Keratinocyte (primary cell): ENCODE measurements around the gene XAGE2. TPM values are rescaled to one million over a fixed set of nuclear protein-coding genes. Genes with fewer than 3 reads are reported as not detected.

Source experiments
- DNase-seq: peaks from one replicate; pipeline ENCODE4 v3.0.0-alpha.2; 2011; ENCODE audit warnings: low read depth, missing footprints, low spot score
- FAIRE-seq: peaks from 2 replicates; lab custom pipeline; 2011; peaks lifted over from hg19 to GRCh38; lab: Jason Lieb, UNC
- H2AFZ ChIP-seq: 2 replicates; pipeline ENCODE4 v1.6.0; 2012; ENCODE audit warnings: low read length, control low read depth, inconsistent platforms; ENCODE audit not compliant: control insufficient read depth
- H3K27ac ChIP-seq: 2 replicates; pipeline ENCODE4 v1.5.1; 2011; ENCODE audit warnings: low read length; ENCODE audit not compliant: control insufficient read depth, insufficient read depth
- H3K27me3 ChIP-seq: 3 replicates; pipeline ENCODE4 v1.6.0; 2011; ENCODE audit warnings: low read length; ENCODE audit not compliant: control insufficient read depth, insufficient read depth; ENCODE audit errors: extremely low read depth
- H3K36me3 ChIP-seq, 2 experiments: 2 replicates in 1 of 2; 3 replicates in 1 of 2; pipeline ENCODE4 v1.5.1; 2011; ENCODE audit warnings: low read length in 2 of 2, mild to moderate bottlenecking in 1 of 2; ENCODE audit not compliant: control insufficient read depth in 2 of 2, insufficient read depth in 2 of 2; ENCODE audit errors: extremely low read depth in 1 of 2
- H3K4me1 ChIP-seq: 3 replicates; pipeline ENCODE4 v1.5.1; 2011; ENCODE audit warnings: low read length; ENCODE audit not compliant: control insufficient read depth, insufficient read depth; ENCODE audit errors: extremely low read depth
- H3K4me2 ChIP-seq: 3 replicates; pipeline ENCODE4 v1.6.0; 2011; ENCODE audit warnings: low read depth, low read length; ENCODE audit not compliant: control insufficient read depth, insufficient read depth; ENCODE audit errors: extremely low read depth
- H3K4me3 ChIP-seq, 3 experiments: fragments of 200-600 bp in 1 of 3; sonication (generic) in 1 of 3; 2 replicates in 2 of 3; 3 replicates in 1 of 3; pipeline ENCODE4 v1.5.1; 2011 to 2016; ENCODE audit warnings: low read length in 3 of 3, mild to moderate bottlenecking in 3 of 3, control low read depth in 2 of 3, inconsistent platforms in 1 of 3, low read depth in 1 of 3, mixed read lengths in 1 of 3, mixed run types in 1 of 3, moderate library complexity in 1 of 3; ENCODE audit not compliant: control insufficient read depth in 2 of 3, insufficient read depth in 2 of 3; ENCODE audit errors: extremely low read depth in 1 of 3
- H3K79me2 ChIP-seq: 2 replicates; pipeline ENCODE4 v1.6.0; 2012; ENCODE audit warnings: low read length; ENCODE audit not compliant: control insufficient read depth, insufficient read depth
- H3K9ac ChIP-seq: 3 replicates; pipeline ENCODE4 v1.6.0; 2011; ENCODE audit warnings: low read length; ENCODE audit not compliant: control insufficient read depth, insufficient read depth; ENCODE audit errors: extremely low read depth
- H3K9me1 ChIP-seq: 3 replicates; pipeline ENCODE4 v1.6.0; 2011; ENCODE audit warnings: low read length; ENCODE audit not compliant: control insufficient read depth, insufficient read depth; ENCODE audit errors: extremely low read depth
- H3K9me3 ChIP-seq: 2 replicates; pipeline ENCODE4 v1.5.1; 2012; ENCODE audit warnings: low read depth, low read length; ENCODE audit not compliant: control insufficient read depth
- H4K20me1 ChIP-seq: 3 replicates; pipeline ENCODE4 v1.6.0; 2011; ENCODE audit warnings: low read length; ENCODE audit not compliant: control insufficient read depth, insufficient read depth; ENCODE audit errors: extremely low read depth
- CTCF ChIP-seq, 3 experiments: IDR thresholded peaks in 1 of 3; conservative IDR thresholded peaks in 1 of 3; optimal IDR thresholded peaks in 1 of 3; 2 replicates in 2 of 3; 3 replicates in 1 of 3; pipeline versions ENCODE3 to v1.5.1; 2011; ENCODE audit warnings: low read length in 3 of 3, mild to moderate bottlenecking in 3 of 3, moderate library complexity in 2 of 3, control low read depth in 1 of 3, inconsistent platforms in 1 of 3; ENCODE audit not compliant: insufficient read depth in 2 of 3; ENCODE audit errors: extremely low read depth in 1 of 3
- EZH2 ChIP-seq: IDR thresholded peaks from one replicate; pipeline ENCODE4 v1.6.1; 2012; ENCODE audit warnings: inconsistent platforms, mild to moderate bottlenecking, low read length, moderate library complexity
- dilution Hi-C: fragments of 300-500 bp; cut with MboI; formaldehyde crosslinking; loops from one replicate; pipeline ENCODE4 v1.7.0; 2020; ENCODE audit warnings: low sequenced_read_pairs; ENCODE audit not compliant: extremely low pct_ligation_motif_present
- polyA minus RNA-seq, 3 experiments: library from RNA; depleted of rRNA, polyadenylated mRNA; stranded (reverse); fragments of >200 nt; gene quantifications; 1 replicate in 1 of 3; 2 replicates in 1 of 3; 3 replicates in 1 of 3; pipeline ENCODE4 v1.2.3, GENCODE V29; 2011
- polyA plus RNA-seq, 5 experiments: library from polyadenylated mRNA; depleted of rRNA in 3 of 5; stranded (reverse) in 3 of 5; stranded (forward) in 1 of 5; unstranded in 1 of 5; fragments of >200 nt; gene quantifications; 1 replicate in 1 of 5; 2 replicates in 3 of 5; 3 replicates in 1 of 5; pipeline versions ENCODE4 v1.2.1 to v1.2.3, GENCODE V29; 2011 to 2012; ENCODE audit warnings: missing spikeins in 2 of 5, low read depth in 1 of 5, low replicate concordance in 1 of 5

Gene XAGE2
- not detected in 3 replicates for polyA plus RNA-seq
- not detected for polyA plus RNA-seq (2011; ENCODE audit: low read depth)
- polyA plus RNA-seq (2011; cell fraction: cytosol; rRNA removed): not detected in 2 replicates
- polyA plus RNA-seq (2011; cell fraction: nucleus; rRNA removed): not detected in 2 replicates
- not detected in 2 replicates for polyA plus RNA-seq (2012; ENCODE audit: low replicate concordance)
- not detected in 3 replicates for polyA minus RNA-seq
- not detected for polyA minus RNA-seq (2011; cell fraction: cytosol; rRNA and poly(A)+ RNA removed)
- not detected in 2 replicates for polyA minus RNA-seq (2011; cell fraction: nucleus; rRNA and poly(A)+ RNA removed)

GRCh38 chrX:52368368-52369055, at the start of gene XAGE2:
Gene XAGE2 (plus strand): TSS chrX:52369021. CDS start chrX:52370015, 994 bp downstream.
- H3K4me1 ChIP-seq: no peaks in the 10 kb centered on the region
- no peak for TF ChIP-seq CTCF (optimal IDR thresholded peaks at IDR 0.05 in 1 of 3, IDR thresholded peaks at IDR 0.05 in 1 of 3, conservative IDR thresholded peaks at IDR 0.05 in 1 of 3; ENCODE audit: extremely low read depth in 1 of 3, insufficient read depth in 2 of 3, low read length in 3 of 3)
- TF ChIP-seq EZH2: no peak
- no peaks in the 10 kb centered on the region for H4K20me1 ChIP-seq
- H3K4me2 ChIP-seq: no peak within 1 kb of the TSS
- no peaks in the 10 kb centered on the region for H3K36me3 ChIP-seq
- DNase-seq: no peak
- no peak within 1 kb of the TSS for H3K4me3 ChIP-seq
- dilution Hi-C loops: no loop called here
- no peak for FAIRE-seq
- peaks cover 2% of the 10 kb centered on the region for H3K27me3 ChIP-seq
- H3K9ac ChIP-seq: no peak within 1 kb of the TSS
- H3K79me2 ChIP-seq: no peaks in the 10 kb centered on the region
- no peak within 1 kb of the TSS for H2AFZ ChIP-seq
- H3K9me1 ChIP-seq: no peaks in the 10 kb centered on the region
- H3K27ac ChIP-seq: no peak within 1 kb of the TSS
- no peaks in the 10 kb centered on the region for H3K9me3 ChIP-seq

GRCh38 chrX:52337410-52337809, 31.4 kb upstream of the XAGE2 start:
- H2AFZ ChIP-seq: no peak overlapping the region

More at GRCh38 chrX:52337410-52337809, 31.4 kb upstream of the XAGE2 start:
- Histone ChIP-seq H3K36me3 (no peaks in the 10 kb centered on the region), H3K79me2 (no peaks in the 10 kb centered on the region), H3K4me2 (no peak overlapping the region), H3K27ac (no peak overlapping the region), H3K4me3 (no peak overlapping the region), H3K9me3 (no peaks in the 10 kb centered on the region), H3K9me1 (no peaks in the 10 kb centered on the region), H3K9ac (no peak overlapping the region), H3K4me1 (no peaks in the 10 kb centered on the region), H4K20me1 (no peaks in the 10 kb centered on the region), H3K27me3 (no peaks in the 10 kb centered on the region)
- no peak for DNase-seq
- FAIRE-seq: no peak
- dilution Hi-C loops: no loop called here
- TF ChIP-seq EZH2 (no peak), CTCF (optimal IDR thresholded peaks at IDR 0.05 in 1 of 3, IDR thresholded peaks at IDR 0.05 in 1 of 3, conservative IDR thresholded peaks at IDR 0.05 in 1 of 3; ENCODE audit: extremely low read depth in 1 of 3, insufficient read depth in 2 of 3, low read length in 3 of 3) (no peak)
